HG02763 (cell line): ENCODE results near the gene GMEB2.
"Not testable (repeated sequence)": the region's sequence is repeated elsewhere in the genome, so short reads cannot be mapped to it uniquely, and the experiment has no call there.

Experiments used
- ATAC-seq: cut with Tn5 transposase; IDR thresholded peaks from one replicate; pipeline ENCODE4 v1.9.1; 2021; ENCODE audit warnings: mild to moderate bottlenecking, moderate library complexity; ENCODE audit not compliant: unreplicated experiment

Gene GMEB2

GRCh38 chr20:63617092-63617875 lies 9.6 kb downstream of the GMEB2 start:
- ATAC-seq, result no peak

GRCh38 chr20:63613863-63614594 lies 12.9 kb downstream of the GMEB2 start:
- not testable (repeated sequence) for ATAC-seq

- no peak for ATAC-seq
Measured at GRCh38 chr20:63612276-63612931, 14.5 kb downstream of the GMEB2 start.

- no peak for ATAC-seq
Measured at GRCh38 chr20:63611646-63612045, 15.3 kb downstream of the GMEB2 start.

- ATAC-seq, result no peak
Measured at GRCh38 chr20:63610581-63611435, 16.1 kb downstream of the GMEB2 start.

GRCh38 chr20:63606686-63607085 lies 20.2 kb downstream of the GMEB2 start:
- no peak for ATAC-seq

- no peak for ATAC-seq
Measured at GRCh38 chr20:63602321-63602720, 24.6 kb downstream of the GMEB2 start.

GRCh38 chr20:63601679-63602078 lies 25.2 kb downstream of the GMEB2 start:
- ATAC-seq, result not testable (repeated sequence)

GRCh38 chr20:63599396-63600050 lies 27.4 kb downstream of the GMEB2 start:
- no peak for ATAC-seq

- ATAC-seq, result no peak
Measured at GRCh38 chr20:63598479-63599395, 28.2 kb downstream of the GMEB2 start.

GRCh38 chr20:63597651-63598478 lies 29.0 kb downstream of the GMEB2 start:
- no peak for ATAC-seq

- no peak for ATAC-seq
Measured at GRCh38 chr20:63596423-63596822, 30.5 kb downstream of the GMEB2 start.

GRCh38 chr20:63595416-63596127 lies 31.3 kb downstream of the GMEB2 start:
- ATAC-seq, result no peak

- ATAC-seq, result no peak
Measured at GRCh38 chr20:63594043-63594561, 32.8 kb downstream of the GMEB2 start.

- no peak for ATAC-seq
Measured at GRCh38 chr20:63592661-63593060, 34.2 kb downstream of the GMEB2 start.

- no peak for ATAC-seq
Measured at GRCh38 chr20:63591786-63592355, 35.0 kb downstream of the GMEB2 start.

GRCh38 chr20:63591147-63591533 lies 35.8 kb downstream of the GMEB2 start:
- ATAC-seq, result no peak
